Measurements from ENCODE around the gene EIF1.
A peak's percentile ranks its signal among the peaks of the same experiment; 100 is the strongest.
"Not testable (repeated sequence)": the region's sequence is repeated elsewhere in the genome, so short reads cannot be mapped to it uniquely, and the experiment has no call there.

EIF1 gene

DNA sequence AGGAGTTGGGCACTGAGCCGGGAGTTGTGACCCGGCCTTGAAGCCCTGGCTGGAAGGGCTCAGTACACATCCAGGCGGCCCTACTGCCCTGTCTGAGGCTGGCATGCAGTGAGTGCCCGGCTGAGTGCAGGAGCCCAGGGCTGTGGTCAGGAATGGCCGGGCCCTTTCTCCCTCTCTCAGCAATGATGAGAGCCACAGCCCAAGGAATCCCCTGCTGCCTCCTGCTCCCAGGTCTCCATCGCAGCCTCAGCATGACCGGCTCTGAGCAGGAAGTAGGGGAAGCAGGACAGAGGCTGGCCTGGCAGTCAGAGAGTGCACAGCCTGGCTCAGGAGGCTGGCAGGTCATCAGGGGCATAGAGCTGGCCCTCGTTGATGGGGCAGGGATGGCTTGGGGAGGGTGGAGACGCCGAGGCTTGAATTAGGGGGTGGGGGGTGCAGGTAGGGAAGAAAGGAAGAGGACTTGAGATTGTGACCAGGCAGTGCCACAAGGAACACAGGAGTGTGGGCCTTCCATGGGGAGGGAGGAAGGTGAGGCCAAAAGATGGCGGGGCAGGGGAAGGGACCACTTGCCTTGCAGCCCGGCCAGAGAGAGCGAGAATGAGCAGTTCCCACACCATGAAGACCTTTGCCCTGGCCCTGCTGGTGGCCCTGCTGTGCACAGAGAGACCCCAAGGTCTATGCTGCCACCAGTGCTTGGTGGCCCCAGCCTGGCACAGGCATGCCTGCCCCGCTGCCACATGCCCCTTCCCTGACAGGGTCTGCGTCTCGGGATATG lies 32.2 kb upstream of the EIF1 start:
- no peak for DNase-seq

DNA sequence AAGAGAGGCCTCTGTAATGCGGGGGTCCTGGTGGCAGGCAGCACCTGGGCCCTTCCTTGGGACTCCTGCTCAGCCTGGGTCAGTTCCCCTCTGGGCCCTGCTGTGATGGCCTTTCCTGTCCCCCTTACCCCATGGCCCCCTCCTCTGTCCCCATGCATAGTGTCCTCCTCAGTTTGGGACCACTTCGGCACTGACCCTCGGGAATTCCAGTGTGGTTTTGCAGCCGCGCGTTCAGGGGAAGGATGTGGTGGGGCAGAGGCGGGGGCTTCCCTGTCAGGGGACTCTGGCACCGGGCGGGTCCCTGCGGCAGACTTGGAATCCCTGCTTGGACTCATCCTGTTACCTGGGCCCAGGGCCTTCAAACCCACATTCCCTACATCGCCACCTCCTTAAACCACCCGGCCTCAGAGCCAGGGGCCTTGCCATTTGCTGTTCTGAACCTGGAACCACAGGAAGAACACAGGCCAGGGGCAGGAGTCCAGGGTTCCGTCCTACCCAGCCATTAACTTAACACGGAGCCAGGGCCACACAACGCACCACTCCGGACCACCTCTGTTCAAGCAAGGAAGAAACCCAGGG lies 31.4 kb upstream of the EIF1 start:
- DNase-seq = no peak

DNA sequence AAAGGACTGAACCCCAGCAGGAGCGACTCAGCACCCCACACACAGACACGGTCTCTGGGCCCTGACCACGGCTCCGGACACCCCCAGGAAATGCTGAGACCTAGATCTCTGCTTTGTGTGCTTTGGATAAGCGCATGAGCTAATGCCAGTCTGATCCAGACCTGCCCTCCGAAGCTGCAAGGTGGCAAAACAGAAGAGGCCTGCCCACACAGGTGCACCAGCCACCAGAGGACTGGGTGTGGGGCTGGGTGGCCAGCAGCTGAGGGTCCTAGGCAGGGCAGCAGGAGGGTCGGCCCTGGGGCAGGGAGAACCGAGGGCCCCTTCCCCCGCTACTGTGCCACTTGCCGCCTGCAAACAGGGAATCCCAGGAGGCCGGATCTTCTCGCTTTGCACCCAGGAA lies 30.7 kb upstream of the EIF1 start:
- DNase-seq = no peak

DNA sequence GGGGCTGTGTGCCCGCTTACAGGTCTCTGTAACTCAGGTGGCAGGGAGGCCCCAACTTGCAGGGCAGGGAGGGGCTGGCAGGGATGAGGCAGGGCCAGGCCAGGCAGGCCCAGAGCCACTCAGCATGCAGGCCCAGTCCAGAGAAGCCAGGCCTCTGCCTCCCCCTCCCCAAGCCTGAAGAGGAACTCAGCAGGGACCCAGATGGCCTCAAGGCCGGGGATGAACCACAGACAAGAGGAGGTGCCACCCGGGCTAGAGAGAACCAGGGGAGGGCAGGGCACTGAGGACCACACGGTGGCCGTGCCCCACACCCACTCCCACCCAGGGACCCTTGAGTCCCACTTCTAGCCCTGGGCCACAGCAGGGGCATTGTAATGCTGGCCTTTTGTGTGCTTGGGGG lies 29.8 kb upstream of the EIF1 start:
- no peak for DNase-seq

DNA sequence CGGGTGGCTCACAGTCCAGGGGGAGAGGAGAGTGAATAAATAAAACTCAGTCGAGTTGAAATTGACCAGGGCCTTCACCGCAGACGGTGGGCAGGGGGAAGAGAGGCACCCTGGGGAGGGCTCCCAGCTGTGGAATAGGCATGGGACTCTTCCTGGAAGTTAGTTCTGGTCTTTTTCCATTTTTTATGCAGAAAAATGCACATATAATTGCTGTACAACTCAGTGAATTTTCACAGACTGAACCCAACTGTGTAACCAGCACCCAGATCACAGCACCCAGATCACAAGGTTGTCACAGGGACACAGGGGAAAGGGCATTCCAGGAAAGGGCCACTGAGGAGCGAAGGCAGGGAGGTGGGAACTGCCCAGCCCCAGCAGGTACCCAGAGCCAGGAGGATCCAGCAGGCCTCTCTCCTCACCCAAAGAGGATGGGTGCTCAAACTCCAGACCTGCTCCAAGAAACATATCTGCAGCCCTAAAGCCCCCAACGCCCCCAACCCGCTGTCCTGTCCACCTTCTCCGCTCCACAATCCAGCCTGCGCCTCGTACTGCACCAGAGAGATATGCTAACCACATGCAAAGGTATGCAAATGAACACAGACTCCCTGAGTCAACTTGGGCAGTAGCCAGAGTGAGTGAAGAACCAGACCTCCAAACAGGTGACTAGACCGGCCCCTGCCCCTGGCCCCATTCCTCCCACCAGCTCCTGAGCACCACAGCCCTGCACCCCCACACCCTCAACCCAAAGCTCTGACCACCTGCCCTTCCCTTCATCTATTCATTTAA lies 29.1 kb upstream of the EIF1 start:
- no peak for DNase-seq

DNA sequence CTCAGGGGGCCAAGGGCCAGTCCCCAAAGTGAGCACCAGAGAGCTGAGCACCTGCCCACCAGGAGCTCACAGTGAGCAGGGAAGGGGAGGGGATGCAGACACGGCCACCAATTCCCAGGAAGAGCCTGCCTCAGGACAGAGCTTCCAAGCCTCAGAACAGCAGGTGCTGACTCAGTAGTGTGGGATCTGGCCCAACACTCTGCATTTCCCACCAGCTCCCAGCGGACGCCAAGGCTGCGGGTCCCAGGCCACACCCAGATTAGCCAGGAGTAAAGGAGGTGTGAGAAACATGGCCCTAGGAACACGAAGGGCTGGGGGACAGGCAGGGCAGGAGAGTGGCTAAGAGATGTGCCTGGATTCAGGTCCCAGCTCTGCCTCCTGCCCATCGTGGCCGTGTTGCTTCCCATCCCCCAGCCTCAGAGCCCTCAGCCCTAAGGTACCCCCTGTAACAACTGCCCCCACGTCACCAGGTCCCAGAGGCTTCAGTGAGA lies 28.4 kb upstream of the EIF1 start:
- no peak for DNase-seq

DNA sequence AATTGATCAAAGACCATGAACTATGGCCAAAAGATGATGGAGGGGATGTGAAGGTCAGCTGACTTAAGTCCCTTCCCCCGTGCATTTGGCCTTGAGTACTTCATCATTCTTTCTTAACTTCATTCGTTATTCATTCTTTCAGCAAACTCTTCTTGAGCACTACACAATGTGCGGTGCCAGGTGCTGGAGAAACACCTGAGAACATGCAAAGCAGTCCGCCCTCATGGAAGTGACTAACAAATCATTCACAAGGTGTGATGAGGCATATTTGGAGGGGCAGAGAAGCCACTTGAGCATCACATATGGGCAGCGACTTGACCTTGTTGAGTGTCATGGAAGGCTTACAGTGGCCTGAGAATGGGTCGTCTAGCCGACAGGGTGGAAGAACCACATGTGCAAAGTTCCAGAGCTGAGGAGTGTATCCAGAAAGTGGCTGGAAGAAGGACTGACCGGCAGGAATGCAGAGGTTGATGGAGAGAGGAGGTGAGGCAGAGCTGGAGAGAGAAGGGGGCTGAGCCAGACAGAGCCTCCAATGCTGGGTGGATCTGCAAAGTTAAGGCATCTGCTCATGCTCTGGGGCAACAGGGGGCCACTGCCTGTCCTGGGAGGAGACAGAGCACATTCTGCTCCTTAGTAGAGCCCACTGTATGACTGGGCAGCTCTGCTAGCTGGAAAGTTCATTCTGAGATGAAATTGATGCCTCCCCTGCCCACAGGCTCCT lies 25.1 kb upstream of the EIF1 start:
- DNase-seq = no peak

DNA sequence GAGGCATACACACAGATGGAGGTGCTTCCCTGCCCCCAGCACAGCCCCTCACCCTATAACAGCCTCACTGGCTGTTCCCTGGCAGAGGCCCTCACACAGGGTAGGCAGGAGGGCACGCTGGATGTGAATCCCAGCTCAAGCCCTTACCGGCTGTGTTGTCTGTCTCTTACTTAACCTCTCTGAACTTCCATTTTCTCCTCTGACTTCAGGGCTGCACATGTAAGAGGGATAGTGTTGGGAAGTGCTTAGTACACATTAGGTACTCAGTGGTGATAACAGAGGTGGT lies 24.6 kb upstream of the EIF1 start:
- DNase-seq = no peak

DNA sequence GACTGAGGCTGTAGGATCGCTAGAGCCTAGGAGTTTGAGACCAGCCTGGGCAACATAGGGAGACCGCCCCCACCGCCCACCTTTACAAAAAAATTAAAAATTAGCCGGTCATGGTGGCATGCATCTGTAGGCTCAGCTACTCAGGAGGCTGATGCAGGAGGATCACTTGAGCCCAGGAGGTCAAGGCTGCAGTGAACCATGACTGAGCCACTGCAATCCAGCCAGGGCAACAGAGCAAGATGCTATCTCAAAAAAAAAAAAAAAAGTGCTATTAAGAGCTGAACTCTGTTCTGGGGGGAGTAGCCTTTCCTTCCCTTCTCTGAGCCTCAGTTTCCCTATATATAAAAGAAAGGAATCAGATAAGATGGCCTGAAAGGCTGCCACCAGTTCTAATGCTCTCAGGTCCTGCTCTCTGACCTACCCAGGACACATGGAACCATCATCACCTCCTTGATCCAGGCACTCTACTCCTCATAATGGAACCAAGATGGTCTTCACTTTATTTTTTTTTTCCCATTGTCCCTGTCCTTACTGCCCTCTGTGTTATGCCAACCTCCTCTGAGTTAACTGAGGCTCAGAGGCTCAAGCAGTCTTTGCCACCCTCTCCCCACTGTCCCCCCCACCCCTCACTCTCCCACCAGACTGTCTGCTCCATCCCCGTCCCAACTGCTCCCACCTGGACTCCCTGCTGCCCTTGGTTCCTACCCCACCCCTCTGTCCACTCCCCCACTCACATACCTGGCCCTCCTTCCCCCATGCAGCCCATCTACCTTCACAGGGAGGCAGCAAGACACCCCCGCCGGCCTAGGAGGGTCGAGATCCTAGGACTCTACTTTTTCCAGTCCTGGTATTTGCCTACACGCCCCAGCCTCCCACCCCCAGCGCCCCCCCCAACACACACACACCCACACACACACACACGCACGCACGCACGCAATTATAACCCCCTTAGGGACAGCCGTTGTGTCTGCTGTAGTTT lies 23.8 kb upstream of the EIF1 start:
- no peak for DNase-seq

DNA sequence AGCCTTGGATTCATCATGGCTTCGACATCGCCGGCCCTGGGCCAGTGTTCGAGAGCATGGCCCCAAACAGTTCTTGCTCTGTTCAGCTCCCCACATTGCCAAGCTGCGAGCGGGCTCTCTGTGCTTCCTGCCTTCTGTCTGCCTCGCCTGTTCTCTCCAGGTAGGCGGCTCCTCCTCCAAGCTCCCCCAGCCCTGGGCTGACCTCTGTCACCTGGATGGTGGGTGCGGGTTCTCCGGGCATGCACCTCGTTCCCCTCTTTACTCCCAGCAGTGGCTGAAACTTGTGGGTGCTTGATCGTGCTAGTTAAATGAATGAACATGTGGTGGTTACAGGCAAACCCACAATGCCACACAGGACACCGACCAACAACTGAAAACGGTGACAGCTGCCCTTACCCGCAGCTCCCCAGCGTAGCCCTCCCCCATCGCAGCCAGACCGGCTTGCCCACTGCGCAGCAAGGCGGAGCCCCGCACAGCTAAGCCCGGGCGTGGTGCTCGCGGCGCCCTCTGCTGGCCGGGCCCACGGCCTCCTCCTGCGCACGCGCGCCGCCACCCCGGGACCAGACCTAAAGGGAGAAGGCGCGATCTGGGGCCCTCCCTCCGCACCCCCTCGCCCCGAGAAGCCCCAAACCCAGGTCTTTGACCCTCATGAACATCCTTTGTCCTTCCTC lies 23.0 kb upstream of the EIF1 start:
- peak; percentile 90 for DNase-seq

DNA sequence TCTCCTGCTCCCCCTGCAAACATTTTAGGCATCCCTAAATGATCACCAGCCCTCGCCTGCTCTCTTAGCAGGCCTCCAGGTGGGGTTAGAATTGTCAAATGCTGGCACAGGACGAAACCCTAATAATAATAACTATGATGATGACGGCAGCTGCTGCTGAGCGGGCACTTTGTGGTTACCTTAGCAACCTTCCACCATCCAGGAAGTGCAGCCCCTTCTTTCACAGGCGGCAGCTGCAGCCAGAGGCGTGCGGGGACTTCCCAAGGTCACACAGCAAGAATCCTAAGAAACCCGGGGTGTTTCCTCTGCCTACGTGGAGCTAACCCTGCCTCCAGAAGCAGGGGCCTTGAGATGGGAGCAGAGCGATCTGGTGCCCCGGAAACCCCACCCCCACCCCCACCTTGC lies 22.4 kb upstream of the EIF1 start:
- peak; percentile 90 for DNase-seq

DNA sequence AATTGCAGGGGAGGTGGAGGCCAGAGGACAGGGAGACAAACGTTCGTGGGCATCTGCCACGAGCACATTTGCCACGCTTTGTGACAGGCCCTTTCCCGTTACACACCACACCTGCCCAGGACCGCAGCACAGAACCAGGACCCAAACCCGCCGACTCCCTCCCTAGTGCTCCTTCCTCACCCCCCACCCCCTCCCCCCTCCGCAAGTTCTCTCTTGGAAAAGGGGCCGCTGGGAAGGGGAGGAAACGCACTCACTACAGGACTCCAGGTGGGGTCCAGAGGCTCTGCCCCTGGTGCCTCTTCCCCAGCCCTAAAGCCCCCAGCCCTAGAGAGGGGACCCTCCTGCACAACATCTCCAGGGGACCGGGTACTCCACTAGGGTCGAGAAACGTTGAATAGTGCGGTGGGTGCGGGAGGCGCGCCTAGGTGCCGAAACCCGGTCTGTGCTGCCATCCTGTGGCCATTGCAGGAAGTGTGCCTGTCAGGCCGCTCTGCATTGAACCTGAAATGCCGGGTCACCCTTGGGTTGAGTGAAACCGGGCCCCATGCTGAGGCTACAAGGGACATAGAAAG lies 21.9 kb upstream of the EIF1 start:
- DNase-seq = peak; percentile 81

DNA sequence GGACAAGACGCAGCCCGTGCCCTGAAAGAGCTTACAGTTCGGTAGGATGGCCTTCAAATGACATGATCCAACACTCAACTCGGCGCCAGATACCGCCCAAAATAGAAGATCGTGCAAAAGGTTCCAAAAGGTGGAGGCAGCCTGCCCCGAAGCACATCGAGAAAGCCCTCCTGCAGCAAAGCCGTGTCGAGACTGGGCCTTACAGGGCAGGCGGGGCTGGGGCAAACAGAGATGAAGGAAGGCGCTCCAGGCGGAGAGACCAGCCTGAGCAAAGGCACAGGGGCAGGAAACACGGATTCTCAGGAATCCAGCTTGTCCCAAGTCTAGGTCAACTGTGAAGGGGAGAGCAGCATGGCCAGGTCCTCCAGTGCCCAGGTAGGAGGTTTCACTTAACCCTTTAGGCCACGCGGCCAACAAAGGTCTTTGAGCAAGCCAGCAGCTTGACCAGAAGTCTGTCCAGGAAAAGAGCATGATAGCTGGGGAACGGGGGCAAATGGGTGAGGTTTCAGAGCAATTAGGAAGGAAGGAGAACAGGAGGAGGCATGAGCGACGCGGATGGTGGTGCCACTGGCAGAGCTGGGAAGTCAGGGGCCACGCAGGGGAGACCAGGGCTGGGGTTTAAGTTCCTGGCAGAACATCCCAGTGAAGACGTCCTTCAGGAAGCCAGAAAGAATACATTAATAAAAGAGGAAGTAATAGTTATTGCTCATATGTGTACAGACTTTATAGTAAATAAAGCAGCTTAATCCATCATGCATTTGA lies 21.2 kb upstream of the EIF1 start:
- no peak for DNase-seq

DNA sequence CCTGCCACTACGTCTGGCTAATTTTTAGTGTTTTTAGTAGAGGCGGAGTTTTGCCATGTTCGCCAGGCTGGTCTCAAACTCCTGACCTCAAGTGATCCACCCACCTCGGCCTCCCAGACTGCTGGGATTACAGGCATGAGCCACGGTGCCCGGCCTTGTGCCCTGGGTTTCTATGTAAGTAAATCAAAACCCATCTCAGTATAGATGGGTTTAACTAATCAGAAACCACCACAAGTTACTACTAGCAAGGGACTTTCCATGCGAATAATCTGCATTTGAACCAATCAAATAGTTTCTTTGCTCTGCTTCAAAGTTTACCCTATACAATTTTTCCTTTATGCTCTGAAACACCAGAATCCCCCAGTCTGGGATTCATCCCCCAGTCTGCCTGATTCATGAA lies 16.5 kb upstream of the EIF1 start:
- DNase-seq = no peak

DNA sequence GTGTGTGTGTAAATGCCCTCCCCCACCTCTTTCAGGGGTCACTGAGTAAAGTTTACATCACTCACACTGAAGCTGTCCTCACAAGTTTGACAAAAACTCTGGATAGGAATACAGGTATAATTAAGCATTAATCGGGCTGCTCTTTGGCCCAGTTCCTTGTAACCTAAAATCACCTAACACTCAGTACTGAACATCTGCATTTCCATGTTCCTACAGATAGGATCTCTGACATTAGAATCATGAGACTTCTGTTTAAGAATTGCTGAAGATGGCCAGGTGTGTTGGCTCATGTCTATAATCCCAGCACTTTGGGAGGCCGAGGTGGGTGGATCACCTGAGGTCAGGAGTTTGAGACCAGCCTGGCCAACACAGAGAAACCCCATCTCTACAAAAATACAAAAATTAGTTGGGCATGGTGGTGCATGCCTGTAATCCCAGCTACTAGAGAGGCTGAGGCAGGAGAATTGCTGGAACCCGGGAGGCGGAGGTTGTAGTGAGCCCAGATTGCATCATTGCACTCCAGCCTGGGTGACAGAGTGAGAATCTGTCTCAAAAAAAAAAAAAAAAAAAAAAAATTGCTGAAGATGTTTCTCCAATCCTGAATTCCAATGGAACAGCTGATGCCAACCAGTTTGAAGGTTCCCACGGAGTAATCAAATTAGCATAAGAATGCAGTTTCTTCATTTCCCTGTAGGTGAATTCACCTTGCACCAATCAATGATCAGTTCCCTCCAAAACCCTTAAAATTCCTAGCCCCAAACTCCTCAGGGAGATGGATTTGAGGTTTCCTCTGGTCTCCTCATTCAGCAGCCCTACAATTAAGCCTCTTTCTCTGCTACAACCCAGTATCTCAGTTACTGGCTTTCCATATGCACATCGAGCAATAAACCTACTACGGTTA lies 13.3 kb upstream of the EIF1 start:
- not testable (repeated sequence) for DNase-seq

DNA sequence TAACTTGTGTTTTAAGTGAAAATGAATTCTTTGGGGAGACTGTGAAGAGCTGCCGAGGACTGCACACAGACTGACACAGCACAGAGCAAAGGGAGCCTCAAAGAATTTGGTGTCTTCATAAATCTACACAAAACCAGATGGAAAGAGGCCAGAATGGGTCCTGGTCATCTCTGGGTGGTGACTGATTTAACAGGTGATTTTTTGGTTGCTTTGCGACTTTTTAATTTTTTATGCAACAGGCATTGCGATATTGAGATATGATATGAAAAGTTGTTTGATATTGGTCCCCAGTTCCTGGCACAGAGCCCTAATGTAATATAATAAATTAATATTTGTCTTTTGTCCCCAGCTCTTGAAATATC lies 12.6 kb upstream of the EIF1 start:
- no peak for DNase-seq

DNA sequence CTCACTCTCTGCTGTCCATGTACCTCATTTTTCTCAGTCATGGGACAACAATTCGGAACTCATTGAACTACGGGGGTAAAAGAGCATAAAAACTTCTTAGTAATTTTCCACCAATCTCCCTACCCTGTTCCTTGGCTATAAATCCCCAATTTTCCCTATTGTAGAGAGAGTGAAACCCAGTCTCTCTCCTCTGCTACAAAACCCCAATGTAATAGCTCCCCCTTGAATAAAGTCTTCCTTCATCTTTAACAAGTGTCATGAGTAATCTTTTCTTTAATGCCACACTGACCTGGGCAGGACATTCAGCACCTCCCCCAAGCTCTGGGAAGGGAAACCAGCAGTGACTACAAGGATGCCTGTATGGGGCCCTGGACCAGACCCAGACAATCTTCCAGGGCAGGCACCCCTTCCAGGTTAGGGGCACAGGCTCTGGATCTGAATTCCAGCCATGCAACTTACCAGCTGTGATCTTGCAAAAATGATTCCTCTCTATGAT lies 10.2 kb upstream of the EIF1 start:
- DNase-seq = no peak

DNA sequence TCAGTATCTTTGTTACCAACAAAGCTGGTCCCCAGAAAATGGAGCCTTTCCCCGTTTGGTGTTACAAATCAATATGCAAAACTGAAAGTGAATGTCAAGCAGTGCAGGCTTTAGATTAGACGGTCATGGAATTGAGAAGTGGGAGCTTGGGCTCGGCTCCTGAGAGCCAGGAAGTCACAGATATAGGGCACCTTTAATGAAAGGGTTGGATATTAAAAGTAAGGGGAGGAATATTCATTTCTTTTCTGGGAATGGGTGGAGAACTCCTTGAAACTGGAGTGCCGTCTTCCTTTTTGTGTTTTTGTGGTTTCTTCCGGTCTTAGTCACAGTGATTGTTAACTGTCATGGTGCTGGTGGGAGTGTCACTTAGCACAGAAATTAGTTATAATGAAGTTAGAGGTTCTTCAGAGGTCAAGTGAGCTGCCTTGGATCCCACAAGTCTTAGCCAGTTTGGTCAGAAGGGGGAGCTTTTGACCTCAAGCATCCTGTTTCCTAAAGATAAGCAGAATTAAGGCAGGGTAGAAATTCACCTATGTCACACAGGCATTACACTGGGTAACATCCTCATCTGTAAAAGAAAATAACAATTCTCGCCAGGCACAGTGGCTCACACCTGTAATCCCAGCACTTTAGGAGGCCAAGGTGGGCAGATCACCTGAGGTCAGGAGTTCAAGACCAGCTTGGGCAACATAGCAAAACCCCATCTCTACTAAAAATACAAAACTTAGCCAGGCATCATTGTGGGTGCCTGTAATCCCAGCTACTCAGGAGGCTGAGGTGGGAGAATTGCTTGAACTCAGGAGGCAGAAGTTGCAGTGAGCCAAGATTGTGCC lies 9.6 kb upstream of the EIF1 start:
- peak; percentile 50 for DNase-seq

Data from DMS79 treated with DMSO at 0.1 percent for 48 hours (cell line).